IPS DF 4.7 (cell line): ENCODE data around the gene RTN4.

Experiments
- DNase-seq: peaks from one replicate; pipeline ENCODE4 v3.0.0-alpha.2; 2013; ENCODE audit warnings: low spot score; ENCODE audit errors: extremely low read depth

RTN4 gene

DNA sequence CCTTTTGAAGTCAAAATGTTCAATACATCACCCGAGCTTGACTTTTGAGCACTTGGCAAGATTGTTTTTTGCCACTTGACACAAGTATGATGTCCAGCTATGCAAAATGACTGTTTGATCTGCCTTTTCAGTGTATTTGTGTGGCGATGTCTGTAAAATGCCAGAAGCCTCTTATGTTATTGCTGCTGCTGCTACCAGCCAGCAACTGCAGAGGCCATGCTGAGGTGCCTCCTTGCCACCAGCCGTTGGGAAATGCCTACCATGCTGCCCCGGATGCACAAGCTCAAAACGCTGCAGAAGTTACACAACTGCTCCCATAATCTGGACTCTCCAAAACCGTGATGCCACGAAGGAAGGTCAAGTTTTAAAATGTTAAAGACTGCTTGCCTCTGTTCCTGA is 80.3 kb downstream of the RTN4 start:
- DNase-seq = no peak

GRCh38 chr2:54969295-54969939 is 80.8 kb downstream of the RTN4 start:
- no peak for DNase-seq

GRCh38 chr2:54968561-54969218 is 81.6 kb downstream of the RTN4 start:
- DNase-seq = no peak

- no peak for DNase-seq
Observed at GRCh38 chr2:54967759-54968365, 82.4 kb downstream of the RTN4 start.

DNA sequence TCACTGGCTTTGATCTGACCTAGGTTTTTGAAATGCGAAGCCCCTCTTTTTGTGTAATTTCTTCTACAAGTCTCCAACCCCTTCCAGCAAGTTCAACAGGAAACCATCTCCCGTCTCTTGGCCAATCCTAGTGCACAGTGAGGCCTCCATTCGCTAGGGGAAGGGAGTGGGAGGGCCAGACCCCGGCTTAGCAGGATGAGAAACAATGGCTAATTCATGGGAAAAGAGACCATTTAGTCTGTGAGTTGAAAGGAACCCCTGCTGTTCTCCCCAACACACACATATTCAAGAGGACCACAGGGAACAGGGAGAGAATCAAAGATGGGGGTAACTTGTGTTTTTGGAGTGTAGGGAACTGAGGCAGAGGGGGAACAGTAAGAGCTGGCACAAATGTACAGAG is 83.0 kb downstream of the RTN4 start:
- DNase-seq = no peak

- no peak for DNase-seq
Observed at GRCh38 chr2:54966837-54967236, 83.4 kb downstream of the RTN4 start.

DNA sequence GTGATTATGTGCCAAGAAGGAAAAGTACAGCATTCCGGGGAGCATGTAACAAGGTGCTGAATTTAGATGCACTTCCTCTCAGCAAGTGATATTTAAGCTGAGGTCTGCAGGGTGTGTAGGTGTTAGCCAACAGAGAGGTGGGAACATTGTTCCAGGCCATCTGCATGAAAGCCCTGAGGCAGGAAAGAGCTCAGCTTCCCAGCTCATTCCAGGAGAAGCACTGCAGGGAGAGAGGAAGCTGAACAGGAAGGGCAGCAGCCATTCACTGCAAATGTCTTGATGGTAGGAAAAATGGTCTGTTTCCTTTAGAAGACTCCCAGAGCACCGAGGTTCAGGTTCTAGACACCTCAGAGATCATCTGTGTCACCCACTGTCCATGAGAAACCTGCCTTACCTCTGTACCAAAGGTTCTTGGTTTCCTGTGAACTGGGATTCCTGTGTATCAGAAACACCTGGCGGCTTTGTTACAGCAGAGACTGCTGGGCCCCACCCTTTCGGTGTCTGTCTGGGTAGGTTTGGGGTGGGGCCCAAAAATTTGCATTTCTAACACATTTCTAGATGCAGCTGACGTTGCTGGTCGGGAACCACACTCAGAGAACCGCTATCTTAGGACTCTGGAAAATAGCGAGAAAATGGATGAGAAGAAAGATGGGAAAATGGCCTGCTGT is 84.0 kb downstream of the RTN4 start:
- no peak for DNase-seq

DNA sequence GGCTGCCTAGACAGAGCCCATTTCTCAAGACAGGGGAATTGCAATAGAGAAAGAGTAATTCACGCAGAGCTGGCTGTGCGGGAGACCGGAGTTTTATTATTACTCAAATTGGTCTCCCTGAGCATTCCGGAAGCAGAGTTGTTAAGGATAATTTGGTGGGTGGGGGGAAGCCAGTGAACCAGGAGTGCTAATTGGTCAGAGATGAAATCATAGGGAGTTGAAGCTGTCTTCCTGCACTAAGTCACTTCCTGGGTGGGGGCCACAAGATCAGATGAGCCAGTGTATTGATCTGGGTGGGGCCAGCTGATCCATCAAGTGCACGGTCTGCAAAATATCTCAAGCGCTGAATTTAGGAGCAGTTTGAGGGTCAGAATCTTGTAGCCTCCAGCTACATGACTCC is 84.8 kb downstream of the RTN4 start:
- no peak for DNase-seq

- no peak for DNase-seq
Observed at GRCh38 chr2:54964816-54965215, 85.4 kb downstream of the RTN4 start.

DNA sequence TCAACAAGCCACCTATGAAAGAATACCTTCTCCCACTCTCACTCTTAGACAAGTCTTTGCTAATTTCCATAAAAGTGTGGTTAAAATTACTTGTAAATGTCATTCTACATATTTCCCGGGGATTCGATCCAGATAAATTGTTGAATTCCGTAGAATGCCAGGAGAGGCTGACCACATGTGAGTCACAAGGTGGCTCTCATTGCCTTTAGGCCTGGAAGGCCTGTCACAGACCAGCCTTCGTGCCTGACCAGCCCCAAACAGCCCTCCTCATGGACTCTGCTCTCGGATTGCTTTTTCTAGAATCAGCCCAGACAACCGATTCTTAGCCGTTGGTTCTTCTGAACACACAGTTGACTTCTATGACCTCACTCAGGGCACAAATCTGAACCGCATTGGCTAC is 86.0 kb downstream of the RTN4 start:
- DNase-seq = no peak

DNA sequence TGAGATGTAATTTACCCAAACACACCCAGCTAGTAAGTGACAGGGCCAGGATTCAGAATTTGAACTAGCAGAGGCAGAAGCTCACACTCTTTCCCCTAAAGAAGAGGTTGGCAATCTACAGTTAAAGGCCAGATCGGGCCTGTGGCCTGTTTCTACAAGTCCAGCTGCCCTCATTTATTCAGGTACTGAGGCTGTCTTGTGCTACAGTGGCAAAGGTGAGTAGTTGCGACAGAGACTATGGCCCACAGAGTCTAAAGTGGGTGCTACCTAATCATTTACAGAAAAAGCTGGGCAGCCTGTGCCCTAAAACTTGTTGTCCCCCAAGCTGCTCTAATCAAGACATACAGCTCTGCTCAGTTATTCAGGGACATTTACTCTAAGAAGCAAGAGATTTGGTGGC is 86.8 kb downstream of the RTN4 start:
- DNase-seq = no peak

- no peak for DNase-seq
Observed at GRCh38 chr2:54962935-54963440, 87.3 kb downstream of the RTN4 start.

GRCh38 chr2:54962511-54962910 is 87.7 kb downstream of the RTN4 start:
- DNase-seq = no peak

DNA sequence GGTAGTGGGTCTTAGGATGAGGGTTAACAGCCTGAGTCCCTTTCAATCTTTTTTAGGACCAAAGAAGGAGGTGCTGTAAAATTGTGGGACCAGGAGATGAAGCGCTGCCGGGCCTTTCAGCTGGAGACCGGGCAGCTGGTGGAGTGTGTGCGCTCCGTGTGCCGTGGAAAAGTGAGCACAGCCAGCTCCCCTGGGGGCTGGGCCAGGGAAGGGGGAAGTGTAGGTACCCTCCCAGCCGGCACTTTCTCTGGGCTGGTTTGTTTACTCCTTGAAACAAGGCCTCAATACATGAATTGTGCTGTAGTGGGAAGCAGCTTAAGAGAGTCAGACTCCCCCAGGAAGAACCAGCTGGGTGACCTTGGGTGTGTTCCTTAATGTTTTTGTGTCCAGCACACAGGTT is 90.1 kb downstream of the RTN4 start:
- DNase-seq = no peak

DNA sequence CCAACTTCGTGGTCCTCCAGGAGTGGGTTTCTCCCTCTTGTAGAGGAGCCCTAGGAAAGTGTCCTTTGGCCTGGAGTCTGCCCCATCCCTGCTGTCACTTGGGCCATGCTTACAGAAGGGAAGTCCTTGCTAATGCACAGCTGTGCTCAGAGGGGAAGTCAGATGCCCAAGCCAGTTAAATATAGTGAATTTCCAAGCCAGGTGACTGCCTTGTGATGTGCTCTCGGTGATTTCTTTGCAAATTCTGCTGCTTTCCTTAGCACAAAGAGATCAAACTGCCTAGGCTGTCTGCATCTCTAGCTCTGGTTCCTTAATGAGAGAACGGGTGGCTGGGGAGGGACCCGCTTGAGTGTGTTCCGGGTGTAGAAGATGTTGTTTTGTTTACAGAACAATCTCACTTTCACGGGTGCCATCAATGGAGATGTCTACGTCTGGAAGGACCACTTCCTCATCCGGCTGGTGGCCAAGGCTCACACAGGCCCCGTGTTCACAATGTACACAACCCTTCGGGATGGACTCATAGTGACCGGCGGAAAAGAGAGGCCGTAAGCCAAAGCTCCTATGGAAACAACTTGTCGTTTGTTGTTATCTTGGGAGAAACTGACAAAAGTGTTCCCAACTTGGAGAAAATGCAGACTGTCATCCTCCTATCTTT is 91.4 kb downstream of the RTN4 start:
- no peak for DNase-seq

DNA sequence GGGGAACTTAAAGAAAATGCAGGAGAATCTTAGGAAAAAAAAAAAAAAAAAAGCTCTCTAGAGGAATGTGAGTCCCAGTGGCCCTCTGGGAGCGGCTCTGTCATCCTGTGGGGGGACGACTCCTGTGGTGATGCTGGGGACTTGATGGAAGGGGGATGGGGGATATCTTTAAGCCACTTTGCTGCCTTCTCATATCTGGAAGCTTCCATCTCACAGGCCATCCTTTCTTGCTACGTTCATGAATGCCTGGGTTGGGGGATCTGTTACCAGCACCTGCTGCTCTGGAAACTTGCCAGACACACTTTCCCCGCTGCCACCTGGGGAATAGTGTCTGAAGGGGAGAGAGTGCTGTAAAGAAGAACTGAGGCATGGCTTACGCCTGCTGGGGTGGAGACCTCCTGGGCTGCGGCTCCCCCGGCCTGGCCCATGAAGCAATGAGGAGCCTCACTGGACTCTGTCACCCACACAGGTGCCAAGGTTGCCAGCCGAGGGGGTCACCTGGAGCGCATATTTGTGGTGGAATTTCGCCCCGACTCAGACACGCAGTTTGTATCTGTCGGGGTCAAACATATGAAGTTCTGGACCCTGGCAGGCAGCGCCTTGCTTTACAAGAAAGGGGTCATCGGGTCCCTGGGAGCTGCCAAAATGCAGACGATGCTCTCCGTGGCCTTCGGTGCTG is 92.8 kb downstream of the RTN4 start:
- DNase-seq = no peak

DNA sequence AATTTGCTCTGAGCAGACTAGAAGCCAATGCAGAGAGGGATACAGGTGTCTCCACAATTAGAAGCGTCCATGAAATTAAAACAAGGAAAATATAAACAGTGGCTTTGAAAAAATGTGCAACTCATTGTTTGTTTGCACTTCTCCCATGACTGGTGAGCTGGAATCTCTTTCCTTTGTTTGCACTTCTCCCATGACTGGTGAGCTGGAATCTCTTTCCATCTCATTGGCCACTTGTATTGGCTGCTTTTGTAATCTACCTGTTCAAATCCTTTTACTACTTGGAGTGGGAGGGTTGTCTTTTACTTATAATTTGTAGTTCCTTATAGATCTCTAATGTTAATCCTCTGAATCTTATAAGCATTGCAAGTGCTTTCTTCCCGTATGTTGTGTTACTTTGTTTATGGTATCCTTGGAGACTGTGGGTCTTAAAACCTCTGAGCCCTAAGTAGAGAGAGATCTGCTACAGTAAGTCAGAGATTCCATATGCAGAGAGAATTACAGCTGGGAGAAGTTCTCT is 94.1 kb downstream of the RTN4 start:
- DNase-seq = no peak

GRCh38 chr2:54955358-54956110 is 94.7 kb downstream of the RTN4 start:
- DNase-seq = no peak

GRCh38 chr2:54954705-54955357 is 95.4 kb downstream of the RTN4 start:
- no peak for DNase-seq

GRCh38 chr2:54954158-54954557 is 96.1 kb downstream of the RTN4 start:
- DNase-seq = no peak
